Transverse colon (tissue), 4 donors: ENCODE measurements around the gene TMEM92.

ENCODE experiments used
- POLR2A ChIP-seq: fragments of 450-650 bp; IDR thresholded peaks from one replicate; pipeline ENCODE4 v1.6.1; 2016; ENCODE audit warnings: antibody characterized with exemption, mild to moderate bottlenecking, moderate library complexity
- POLR2AphosphoS5 ChIP-seq, 3 donors: sonication (generic); formaldehyde crosslinking; IDR thresholded peaks; one replicate each; pipeline ENCODE4 v1.6.1; 2016; ENCODE audit warnings: antibody characterized with exemption in 3 of 3
- TF ChIP-seq, protein P1 (sequence below), 5 experiments: fragments of 200-600 bp in 3 of 5; fragments of 450-650 bp in 2 of 5; sonication (generic) in 3 of 5; IDR thresholded peaks; 1 replicate in 2 of 5; 2 replicates in 3 of 5; pipeline ENCODE4 v1.5.1; 2016 to 2017; ENCODE audit warnings: antibody characterized with exemption in 5 of 5, inconsistent platforms in 3 of 5, mild to moderate bottlenecking in 2 of 5, moderate library complexity in 1 of 5

DNA sequence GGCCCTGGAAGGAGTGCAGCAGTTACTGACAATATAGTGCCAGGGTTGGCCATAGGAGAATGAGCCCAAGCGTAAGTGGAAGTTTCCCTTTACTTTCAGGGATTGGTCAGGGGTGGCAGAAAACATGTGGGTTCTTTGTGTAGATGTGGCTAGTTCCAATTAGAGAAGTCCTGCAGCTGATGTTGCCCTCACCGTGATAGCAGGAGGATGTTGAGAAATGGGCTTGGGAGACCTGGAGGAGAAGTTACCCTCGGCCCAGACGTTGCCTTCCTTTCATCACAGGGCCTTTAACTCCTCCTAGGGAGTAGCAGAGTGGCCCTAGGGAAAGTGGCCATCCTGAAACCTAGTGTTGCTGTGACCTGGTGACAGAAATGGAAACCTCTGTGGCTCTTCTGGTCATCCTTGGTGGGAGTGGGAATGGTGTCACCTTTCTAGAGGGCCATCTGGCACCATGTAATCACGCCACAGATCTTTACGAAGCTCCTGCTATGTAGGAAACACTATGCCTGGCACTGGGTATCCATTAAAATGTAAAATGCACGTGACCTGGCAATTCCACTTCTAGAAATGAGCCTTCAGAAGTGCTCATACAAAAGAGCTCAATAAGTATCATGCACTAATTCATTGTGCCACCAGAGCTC, 6.7 kb downstream of the TMEM92 start:
- no peak for TF ChIP-seq POLR2AphosphoS5 (IDR thresholded peaks at IDR 0.05)
- TF ChIP-seq, protein P1, sequence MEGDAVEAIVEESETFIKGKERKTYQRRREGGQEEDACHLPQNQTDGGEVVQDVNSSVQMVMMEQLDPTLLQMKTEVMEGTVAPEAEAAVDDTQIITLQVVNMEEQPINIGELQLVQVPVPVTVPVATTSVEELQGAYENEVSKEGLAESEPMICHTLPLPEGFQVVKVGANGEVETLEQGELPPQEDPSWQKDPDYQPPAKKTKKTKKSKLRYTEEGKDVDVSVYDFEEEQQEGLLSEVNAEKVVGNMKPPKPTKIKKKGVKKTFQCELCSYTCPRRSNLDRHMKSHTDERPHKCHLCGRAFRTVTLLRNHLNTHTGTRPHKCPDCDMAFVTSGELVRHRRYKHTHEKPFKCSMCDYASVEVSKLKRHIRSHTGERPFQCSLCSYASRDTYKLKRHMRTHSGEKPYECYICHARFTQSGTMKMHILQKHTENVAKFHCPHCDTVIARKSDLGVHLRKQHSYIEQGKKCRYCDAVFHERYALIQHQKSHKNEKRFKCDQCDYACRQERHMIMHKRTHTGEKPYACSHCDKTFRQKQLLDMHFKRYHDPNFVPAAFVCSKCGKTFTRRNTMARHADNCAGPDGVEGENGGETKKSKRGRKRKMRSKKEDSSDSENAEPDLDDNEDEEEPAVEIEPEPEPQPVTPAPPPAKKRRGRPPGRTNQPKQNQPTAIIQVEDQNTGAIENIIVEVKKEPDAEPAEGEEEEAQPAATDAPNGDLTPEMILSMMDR (IDR thresholded peaks at IDR 0.05), result no peak
- no peak for TF ChIP-seq POLR2A
